ENCODE results near the gene TMEM209.
"Not testable (repeated sequence)": the region's sequence is repeated elsewhere in the genome, so short reads cannot be mapped to it uniquely, and the experiment has no call there.

GRCh38 chr7:130248842-130249241 lies 43.6 kb upstream of the TMEM209 start:
- not testable (repeated sequence) for TF ChIP-seq CTCF, POLR2A (IDR thresholded peaks at IDR 0.05)

All from adrenal gland (tissue), 5 donors.